AG10803 (cell line): ENCODE data around the gene MT2A.

Source experiments
- DNase-seq: peaks from one replicate; pipeline ENCODE4 v3.0.0; 2010; ENCODE audit warnings: low read depth
- H3K4me3 ChIP-seq: 2 replicates; pipeline ENCODE4 v1.5.1; 2011; ENCODE audit warnings: mild to moderate bottlenecking, low read length, control low read depth
- TF ChIP-seq, protein P1 (sequence below): conservative IDR thresholded peaks from 2 replicates; pipeline ENCODE4 v1.5.1; 2011; ENCODE audit warnings: mild to moderate bottlenecking, low read length, control low read depth, inconsistent platforms

Gene MT2A

DNA sequence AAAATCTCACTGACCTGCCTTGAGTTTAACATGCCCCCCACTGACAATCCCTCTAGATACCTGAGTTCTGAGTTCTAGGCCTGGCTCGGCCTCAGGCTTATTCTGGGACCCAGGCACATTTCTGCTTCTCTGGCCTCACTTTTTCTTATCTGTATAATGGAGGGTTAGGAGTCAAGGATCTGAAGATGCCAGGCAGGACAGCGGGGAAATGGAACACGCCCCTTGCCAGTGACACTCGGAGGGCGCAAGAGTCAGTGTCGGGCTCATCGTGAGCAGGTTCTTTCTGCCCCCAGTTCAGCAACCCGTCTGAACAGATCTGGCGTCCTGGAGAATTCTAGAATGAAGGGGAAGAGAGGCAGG lies 19.6 kb upstream of the MT2A start:
- TF ChIP-seq, protein P1, sequence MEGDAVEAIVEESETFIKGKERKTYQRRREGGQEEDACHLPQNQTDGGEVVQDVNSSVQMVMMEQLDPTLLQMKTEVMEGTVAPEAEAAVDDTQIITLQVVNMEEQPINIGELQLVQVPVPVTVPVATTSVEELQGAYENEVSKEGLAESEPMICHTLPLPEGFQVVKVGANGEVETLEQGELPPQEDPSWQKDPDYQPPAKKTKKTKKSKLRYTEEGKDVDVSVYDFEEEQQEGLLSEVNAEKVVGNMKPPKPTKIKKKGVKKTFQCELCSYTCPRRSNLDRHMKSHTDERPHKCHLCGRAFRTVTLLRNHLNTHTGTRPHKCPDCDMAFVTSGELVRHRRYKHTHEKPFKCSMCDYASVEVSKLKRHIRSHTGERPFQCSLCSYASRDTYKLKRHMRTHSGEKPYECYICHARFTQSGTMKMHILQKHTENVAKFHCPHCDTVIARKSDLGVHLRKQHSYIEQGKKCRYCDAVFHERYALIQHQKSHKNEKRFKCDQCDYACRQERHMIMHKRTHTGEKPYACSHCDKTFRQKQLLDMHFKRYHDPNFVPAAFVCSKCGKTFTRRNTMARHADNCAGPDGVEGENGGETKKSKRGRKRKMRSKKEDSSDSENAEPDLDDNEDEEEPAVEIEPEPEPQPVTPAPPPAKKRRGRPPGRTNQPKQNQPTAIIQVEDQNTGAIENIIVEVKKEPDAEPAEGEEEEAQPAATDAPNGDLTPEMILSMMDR: no peak
- peak overlapping the region; percentile 26; the same call in 1 of the 2 replicates for H3K4me3 ChIP-seq
- no peak for DNase-seq

DNA sequence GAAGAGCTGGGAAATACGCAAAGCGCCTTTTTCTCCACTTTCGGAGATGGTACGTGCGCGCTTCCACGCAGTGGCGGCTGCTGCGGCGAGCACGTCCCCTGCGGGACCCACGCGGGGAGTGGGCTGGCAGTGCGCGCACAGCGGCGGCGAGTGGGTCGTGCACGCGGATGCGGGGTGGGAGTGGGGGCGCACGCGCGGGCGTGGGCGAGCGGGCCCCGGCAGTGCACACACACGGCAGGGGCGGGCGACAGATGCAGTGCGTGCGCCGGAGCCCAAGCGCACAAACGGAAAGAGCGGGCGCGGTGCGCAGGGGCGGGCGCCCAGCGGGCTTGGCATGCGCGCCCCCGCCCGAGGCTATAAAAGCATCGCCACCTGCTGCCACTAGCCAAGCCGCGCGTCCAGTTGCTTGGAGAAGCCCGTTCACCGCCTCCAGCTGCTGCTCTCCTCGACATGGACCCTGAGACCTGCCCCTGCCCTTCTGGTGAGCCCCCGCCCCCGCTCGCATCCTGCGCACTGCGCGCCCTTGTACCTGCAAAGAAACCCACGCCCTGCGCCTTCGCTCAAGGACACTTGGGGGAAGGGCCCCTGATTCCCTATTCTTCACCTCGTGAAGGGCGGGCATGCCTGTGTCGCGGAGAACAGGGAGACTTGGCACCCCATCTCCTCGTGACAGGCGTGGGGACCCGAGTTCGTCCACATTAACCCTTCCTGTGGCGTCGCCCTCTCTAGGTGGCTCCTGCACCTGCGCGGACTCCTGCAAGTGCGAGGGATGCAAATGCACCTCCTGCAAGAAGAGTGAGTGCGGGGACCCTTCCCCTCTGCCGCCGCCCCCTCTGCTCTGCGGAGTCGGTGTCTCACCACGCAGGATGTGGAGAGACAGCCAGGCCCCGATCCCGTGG lies 19.0 kb upstream of the MT2A start, which contains the start of gene MT3:
TSS of gene MT3 (plus strand) at position 388 of the 899 bp plus-strand sequence. CDS start at position 451, 63 bp downstream.
- TF ChIP-seq, protein P1: no peak
- H3K4me3 ChIP-seq: peak within 1 kb of the TSS; percentile 30
- DNase-seq: no peak

DNA sequence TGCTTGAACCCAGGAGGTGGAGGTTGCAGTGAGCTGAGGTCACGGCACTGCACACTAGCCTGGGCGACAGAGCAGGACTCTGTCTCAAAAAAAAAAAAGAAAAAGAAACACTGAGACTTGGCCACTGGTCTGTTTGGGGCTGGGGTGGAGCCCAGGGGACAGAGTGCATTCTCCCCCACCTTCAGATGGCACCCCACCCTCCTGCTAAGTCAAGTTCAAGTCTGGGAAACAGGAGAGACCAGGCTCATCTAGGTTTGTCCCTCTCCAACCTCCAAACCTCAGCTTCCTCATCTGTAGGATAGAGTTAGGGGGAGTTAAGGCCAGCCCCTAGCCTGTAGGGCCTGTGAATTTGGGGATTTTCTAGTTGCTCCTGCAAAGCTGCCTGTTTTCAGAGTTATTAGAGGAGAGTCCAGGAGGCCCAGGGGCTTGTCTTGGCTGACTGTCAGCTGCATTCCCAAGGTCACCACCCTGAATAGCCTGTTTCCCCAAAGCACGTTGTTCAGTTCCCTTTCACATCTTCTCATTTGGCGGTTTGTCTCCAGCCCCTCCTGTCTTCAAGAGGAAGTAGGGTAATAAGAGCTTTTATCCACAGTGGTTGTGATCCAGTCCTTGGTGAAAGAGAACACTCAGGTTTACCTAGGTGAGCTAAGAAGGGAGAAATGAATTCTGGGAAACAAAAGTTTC lies 16.9 kb upstream of the MT2A start:
- DNase-seq: no peak
- TF ChIP-seq, protein P1: no peak
- H3K4me3 ChIP-seq: no peak overlapping the region

DNA sequence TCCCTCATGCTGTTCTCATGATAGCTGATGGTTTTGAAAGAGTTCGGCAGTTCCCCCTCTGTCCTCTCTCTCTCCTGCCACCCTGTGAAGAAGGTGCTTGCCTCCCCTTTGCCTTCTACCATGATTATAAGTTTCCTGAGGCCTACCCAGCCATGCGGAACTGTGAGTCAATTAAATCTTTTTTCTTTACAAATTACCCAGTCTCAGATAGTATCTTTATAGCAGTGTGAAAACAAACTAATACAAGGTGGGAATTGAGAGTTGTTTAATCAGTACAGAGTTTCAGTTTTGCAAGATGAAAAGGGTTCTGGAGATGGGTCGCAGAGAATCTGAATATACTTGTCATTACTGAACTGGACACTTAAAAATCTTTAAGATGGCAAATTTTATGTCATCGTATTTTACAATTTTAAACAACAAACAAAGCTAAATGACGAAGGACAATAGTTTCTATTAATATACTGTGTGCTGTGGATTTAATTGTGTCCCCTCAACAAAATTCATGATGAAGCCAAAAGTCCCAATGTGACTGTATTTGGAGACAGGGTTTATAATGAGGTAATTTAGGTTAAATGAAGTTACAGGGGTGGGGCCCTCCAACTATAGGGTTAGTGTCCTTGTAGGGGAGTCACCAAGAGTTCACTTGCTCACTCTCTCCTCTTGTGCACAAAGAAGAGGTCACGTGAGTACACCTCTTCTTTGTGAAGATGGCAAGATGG lies 14.7 kb upstream of the MT2A start:
- TF ChIP-seq, protein P1: no peak
- DNase-seq: no peak
- H3K4me3 ChIP-seq: no peak overlapping the region

DNA sequence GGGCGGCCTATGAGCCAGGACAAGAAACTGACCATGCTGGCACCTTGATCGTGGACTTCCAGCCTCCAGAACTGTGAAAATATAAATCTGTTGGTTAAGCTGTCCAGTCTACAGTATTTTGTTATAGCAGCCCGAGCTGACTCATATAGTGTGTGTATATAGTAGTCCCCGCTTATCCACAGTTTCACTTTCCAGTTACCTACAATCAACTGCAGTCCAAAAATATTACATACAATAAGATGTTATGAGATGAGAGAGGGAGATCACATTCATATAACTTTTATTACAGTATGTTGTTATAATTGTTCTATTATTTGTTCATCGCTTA lies 14.1 kb upstream of the MT2A start:
- no peak overlapping the region for H3K4me3 ChIP-seq
- DNase-seq: no peak
- TF ChIP-seq, protein P1: no peak

DNA sequence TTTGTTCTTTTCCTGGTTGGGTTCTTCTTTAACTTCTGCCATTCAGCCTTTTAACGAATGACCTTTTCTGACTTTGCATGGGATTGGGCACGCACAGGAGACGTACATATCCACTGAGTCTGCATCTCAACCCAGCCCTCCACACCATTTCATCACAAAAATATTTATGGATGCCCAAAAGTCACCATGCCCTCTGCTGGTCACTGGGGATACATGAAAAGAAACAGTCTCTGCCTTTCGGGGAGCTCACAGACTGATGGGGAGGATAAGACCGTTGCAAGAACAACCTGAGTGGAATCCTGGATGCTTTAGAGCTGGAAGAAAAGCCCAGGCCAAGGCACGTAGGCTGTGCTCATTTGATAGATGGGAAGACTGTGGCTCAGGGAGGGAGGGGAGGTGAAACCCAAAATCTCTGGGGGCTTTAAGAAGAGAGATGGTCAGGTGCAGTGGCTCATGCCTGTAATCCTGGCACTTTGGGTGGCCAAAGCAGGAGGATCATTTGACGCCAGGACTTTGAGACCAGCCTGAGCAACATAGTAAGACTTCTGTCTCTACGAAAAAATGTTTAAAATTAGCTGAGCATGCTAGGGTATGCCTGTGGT lies 7.9 kb upstream of the MT2A start:
- TF ChIP-seq, protein P1: peak; percentile 82

More for the DNA sequence above, 7.9 kb upstream of the MT2A start:
- DNase-seq: peak; percentile 60
- no peak overlapping the region for H3K4me3 ChIP-seq
